Fibroblast of pulmonary artery (primary cell): ENCODE results near the gene ARID3A.

Experiments used
- DNase-seq: peaks from one replicate; pipeline ENCODE4 v3.0.0-alpha.2; 2010; ENCODE audit warnings: low read depth
- H3K4me3 ChIP-seq: replicated peaks from 2 replicates; pipeline ENCODE4 v1.5.1; 2011; ENCODE audit warnings: low read depth, mild to moderate bottlenecking, control low read depth, low read length, moderate library complexity
- TF ChIP-seq, protein P1 (sequence below): IDR thresholded peaks from 2 replicates; pipeline ENCODE4 v1.5.1; 2011; ENCODE audit warnings: mild to moderate bottlenecking, control low read depth, low read length, inconsistent platforms; ENCODE audit errors: missing control alignments

ARID3A gene

GRCh38 chr19:929203-929890 is 3.5 kb downstream of the ARID3A start:
- TF ChIP-seq, protein P1, sequence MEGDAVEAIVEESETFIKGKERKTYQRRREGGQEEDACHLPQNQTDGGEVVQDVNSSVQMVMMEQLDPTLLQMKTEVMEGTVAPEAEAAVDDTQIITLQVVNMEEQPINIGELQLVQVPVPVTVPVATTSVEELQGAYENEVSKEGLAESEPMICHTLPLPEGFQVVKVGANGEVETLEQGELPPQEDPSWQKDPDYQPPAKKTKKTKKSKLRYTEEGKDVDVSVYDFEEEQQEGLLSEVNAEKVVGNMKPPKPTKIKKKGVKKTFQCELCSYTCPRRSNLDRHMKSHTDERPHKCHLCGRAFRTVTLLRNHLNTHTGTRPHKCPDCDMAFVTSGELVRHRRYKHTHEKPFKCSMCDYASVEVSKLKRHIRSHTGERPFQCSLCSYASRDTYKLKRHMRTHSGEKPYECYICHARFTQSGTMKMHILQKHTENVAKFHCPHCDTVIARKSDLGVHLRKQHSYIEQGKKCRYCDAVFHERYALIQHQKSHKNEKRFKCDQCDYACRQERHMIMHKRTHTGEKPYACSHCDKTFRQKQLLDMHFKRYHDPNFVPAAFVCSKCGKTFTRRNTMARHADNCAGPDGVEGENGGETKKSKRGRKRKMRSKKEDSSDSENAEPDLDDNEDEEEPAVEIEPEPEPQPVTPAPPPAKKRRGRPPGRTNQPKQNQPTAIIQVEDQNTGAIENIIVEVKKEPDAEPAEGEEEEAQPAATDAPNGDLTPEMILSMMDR = no peak
- H3K4me3 ChIP-seq = no peak overlapping the region
- no peak for DNase-seq

DNA sequence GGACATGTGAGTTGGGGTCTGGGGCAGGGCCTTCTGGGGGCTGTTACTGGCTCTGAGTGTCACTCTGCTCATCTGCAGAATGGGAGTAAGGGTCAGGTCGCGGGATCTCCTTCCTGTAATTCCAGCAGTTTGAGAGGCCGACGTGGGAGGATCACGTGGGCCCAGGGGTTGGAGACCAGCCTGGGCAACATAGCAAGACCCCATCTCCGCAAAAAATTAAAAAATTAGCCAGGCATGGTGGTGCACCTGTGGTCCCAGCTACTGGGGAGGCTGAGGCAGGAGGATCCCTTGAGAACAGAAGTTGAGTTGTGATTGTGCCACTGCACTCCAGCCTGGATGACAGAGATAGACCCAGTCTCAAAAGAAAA is 4.0 kb downstream of the ARID3A start:
- DNase-seq = no peak
- H3K4me3 ChIP-seq = no peak overlapping the region
- TF ChIP-seq, protein P1 = no peak

GRCh38 chr19:931860-932647 is 6.2 kb downstream of the ARID3A start:
- no peak for DNase-seq
- TF ChIP-seq, protein P1 = no peak
- no peak overlapping the region for H3K4me3 ChIP-seq

- TF ChIP-seq, protein P1 = no peak
- DNase-seq = peak; percentile 93
- H3K4me3 ChIP-seq = peak overlapping the region; percentile 19
Observed at GRCh38 chr19:932648-933552, 7.1 kb downstream of the ARID3A start.

DNA sequence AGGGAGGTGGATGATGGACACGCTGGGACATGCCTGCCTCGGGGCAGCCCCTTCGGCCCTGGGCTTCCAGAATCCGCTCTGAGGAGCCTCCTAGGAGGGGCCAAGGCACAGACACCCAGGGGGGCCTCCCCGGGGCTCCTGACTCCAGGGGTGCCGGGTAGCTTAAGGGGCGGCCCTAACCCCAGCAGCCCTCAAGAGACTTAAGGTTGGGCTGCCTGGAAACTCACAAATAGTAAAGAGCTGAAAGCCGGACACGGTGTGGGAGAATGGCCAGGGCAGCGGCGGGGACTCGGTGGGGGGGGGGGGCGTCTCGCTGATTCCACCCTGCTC is 7.7 kb downstream of the ARID3A start:
- no peak for DNase-seq
- no peak overlapping the region for H3K4me3 ChIP-seq
- TF ChIP-seq, protein P1 = no peak

- no peak for DNase-seq
- TF ChIP-seq, protein P1 = no peak
- H3K4me3 ChIP-seq = no peak overlapping the region
Observed at GRCh38 chr19:934197-934840, 8.5 kb downstream of the ARID3A start.
